Lower leg skin (tissue), 3 donors: ENCODE data around the gene GPR62.

Source experiments
- POLR2A ChIP-seq, 2 donors: fragments of 450-650 bp; IDR thresholded peaks; one replicate each; pipeline ENCODE4 v1.6.1; 2016 to 2017; ENCODE audit warnings: antibody characterized with exemption in 2 of 2, mild to moderate bottlenecking in 1 of 2, moderate library complexity in 1 of 2
- TF ChIP-seq, protein P1 (sequence below), 3 donors: fragments of 450-650 bp; IDR thresholded peaks; one replicate each; pipeline ENCODE4 v1.5.1; 2016; ENCODE audit warnings: antibody characterized with exemption in 3 of 3, mild to moderate bottlenecking in 3 of 3, moderate library complexity in 2 of 3

DNA sequence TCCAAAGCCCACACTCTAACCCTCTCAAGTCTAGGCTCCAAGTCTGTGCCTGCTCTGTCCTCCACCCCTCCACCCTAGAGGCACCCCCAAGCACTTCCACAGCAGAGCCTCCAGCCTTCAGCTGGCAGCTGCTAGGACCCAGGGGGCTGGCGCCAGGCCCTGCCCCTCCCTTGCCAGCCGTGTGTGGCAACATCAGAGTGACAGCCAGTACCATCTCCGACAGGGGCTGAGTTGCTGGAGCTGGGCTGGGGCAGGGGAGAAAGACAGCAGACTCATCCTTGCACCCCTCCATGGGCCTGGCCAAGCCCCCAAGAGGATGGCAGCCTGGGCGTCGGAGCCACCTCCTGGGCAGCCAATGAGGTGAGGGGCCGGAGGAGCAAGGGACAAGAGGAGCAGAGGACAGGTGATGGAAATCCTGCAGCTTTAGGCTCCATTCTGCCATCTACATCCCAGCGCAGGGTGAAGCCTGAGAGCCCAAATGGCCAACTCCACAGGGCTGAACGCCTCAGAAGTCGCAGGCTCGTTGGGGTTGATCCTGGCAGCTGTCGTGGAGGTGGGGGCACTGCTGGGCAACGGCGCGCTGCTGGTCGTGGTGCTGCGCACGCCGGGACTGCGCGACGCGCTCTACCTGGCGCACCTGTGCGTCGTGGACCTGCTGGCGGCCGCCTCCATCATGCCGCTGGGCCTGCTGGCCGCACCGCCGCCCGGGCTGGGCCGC, at the start of gene GPR62:
- TF ChIP-seq, protein P1, sequence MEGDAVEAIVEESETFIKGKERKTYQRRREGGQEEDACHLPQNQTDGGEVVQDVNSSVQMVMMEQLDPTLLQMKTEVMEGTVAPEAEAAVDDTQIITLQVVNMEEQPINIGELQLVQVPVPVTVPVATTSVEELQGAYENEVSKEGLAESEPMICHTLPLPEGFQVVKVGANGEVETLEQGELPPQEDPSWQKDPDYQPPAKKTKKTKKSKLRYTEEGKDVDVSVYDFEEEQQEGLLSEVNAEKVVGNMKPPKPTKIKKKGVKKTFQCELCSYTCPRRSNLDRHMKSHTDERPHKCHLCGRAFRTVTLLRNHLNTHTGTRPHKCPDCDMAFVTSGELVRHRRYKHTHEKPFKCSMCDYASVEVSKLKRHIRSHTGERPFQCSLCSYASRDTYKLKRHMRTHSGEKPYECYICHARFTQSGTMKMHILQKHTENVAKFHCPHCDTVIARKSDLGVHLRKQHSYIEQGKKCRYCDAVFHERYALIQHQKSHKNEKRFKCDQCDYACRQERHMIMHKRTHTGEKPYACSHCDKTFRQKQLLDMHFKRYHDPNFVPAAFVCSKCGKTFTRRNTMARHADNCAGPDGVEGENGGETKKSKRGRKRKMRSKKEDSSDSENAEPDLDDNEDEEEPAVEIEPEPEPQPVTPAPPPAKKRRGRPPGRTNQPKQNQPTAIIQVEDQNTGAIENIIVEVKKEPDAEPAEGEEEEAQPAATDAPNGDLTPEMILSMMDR (IDR thresholded peaks at IDR 0.05): no peak
- no peak for TF ChIP-seq POLR2A (IDR thresholded peaks at IDR 0.05)
